ENCODE data around the gene PTPRK.
"Not testable (repeated sequence)": the region's sequence is repeated elsewhere in the genome, so short reads cannot be mapped to it uniquely, and the experiment has no call there.

PTPRK gene

GRCh38 chr6:127998985-127999384 is 521.4 kb downstream of the PTPRK start:
- no peak overlapping the region for H3K4me3 ChIP-seq (ENCODE audit: low read depth, low read length)
- no peaks in the 10 kb centered on the region for H3K27me3 ChIP-seq (ENCODE audit: insufficient read depth, low read depth, severe bottlenecking)
- H3K36me3 ChIP-seq, result no peaks in the 10 kb centered on the region
- no peak for DNase-seq
- no peak overlapping the region for H3K27ac ChIP-seq
- H3K9me3 ChIP-seq (ENCODE audit: severe bottlenecking), result no peaks in the 10 kb centered on the region
- no peak for TF ChIP-seq CTCF (IDR thresholded peaks at IDR 0.05; ENCODE audit: low read depth, low read length)

DNA sequence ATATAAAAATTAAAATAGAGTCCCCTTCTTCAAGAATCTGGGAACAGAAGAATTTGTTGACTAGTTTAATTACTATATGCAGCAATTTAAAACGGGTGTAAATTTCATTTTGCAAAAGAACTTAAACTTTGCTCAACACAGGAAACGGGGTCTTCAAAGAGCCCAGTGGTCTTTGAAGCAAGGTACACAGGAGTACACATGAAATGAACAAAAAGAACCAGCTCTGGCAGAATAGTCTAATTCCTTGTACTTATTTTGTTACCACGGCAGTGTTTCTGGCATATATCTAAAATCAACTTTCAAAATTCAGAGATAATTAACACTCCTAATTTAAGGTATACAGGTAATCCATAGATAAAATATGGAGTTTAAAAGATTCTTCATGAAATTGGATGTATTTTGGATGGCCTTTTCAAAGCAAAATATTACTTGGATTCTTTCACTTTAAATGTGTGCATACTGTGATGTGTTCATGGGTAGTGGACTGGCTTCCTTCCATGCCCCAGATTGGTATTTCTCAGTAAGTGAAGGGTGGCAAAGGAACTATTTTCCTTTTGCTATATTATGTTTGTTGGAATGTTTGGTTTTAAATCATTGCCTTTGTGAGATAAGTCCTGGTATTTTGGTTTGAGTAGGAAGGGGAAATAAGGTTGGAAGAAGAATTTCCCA is 522.8 kb downstream of the PTPRK start:
- no peak for TF ChIP-seq CTCF (IDR thresholded peaks at IDR 0.05; ENCODE audit: low read depth, low read length)
- no peaks in the 10 kb centered on the region for H3K9me3 ChIP-seq (ENCODE audit: severe bottlenecking)
- no peak for DNase-seq
- no peaks in the 10 kb centered on the region for H3K27me3 ChIP-seq (ENCODE audit: insufficient read depth, low read depth, severe bottlenecking)
- H3K36me3 ChIP-seq, result no peaks in the 10 kb centered on the region
- H3K4me3 ChIP-seq (ENCODE audit: low read depth, low read length), result no peak overlapping the region
- H3K27ac ChIP-seq, result no peak overlapping the region

- no peaks in the 10 kb centered on the region for H3K9me3 ChIP-seq (ENCODE audit: severe bottlenecking)
- no peak for DNase-seq
- no peaks in the 10 kb centered on the region for H3K36me3 ChIP-seq
- no peak overlapping the region for H3K4me3 ChIP-seq (ENCODE audit: low read depth, low read length)
- no peak for TF ChIP-seq CTCF (IDR thresholded peaks at IDR 0.05; ENCODE audit: low read depth, low read length)
- no peaks in the 10 kb centered on the region for H3K27me3 ChIP-seq (ENCODE audit: insufficient read depth, low read depth, severe bottlenecking)
- no peak overlapping the region for H3K27ac ChIP-seq
Observed at GRCh38 chr6:127996925-127997324, 523.5 kb downstream of the PTPRK start.

- no peak for DNase-seq
Observed at GRCh38 chr6:127992144-127992543, 528.3 kb downstream of the PTPRK start.

GRCh38 chr6:127990074-127990473 is 530.3 kb downstream of the PTPRK start:
- Histone ChIP-seq H3K27ac (no peak overlapping the region), H3K36me3 (no peaks in the 10 kb centered on the region), H3K27me3 (ENCODE audit: insufficient read depth, low read depth, severe bottlenecking) (no peaks in the 10 kb centered on the region), H3K9me3 (ENCODE audit: severe bottlenecking) (no peaks in the 10 kb centered on the region), H3K4me3 (ENCODE audit: low read depth, low read length) (no peak overlapping the region)
- DNase-seq, result no peak
- TF ChIP-seq CTCF (IDR thresholded peaks at IDR 0.05; ENCODE audit: low read depth, low read length), result no peak

More at GRCh38 chr6:127992144-127992543, 528.3 kb downstream of the PTPRK start:
- no peaks in the 10 kb centered on the region for H3K9me3 ChIP-seq (ENCODE audit: severe bottlenecking)
- no peak for TF ChIP-seq CTCF (IDR thresholded peaks at IDR 0.05; ENCODE audit: low read depth, low read length)
- H3K36me3 ChIP-seq, result no peaks in the 10 kb centered on the region
- H3K4me3 ChIP-seq (ENCODE audit: low read depth, low read length), result no peak overlapping the region
- no peaks in the 10 kb centered on the region for H3K27me3 ChIP-seq (ENCODE audit: insufficient read depth, low read depth, severe bottlenecking)
- no peak overlapping the region for H3K27ac ChIP-seq

GRCh38 chr6:127980996-127981395 is 539.4 kb downstream of the PTPRK start:
- no peak for TF ChIP-seq CTCF (IDR thresholded peaks at IDR 0.05; ENCODE audit: low read depth, low read length)
- DNase-seq, result no peak
- H3K36me3 ChIP-seq, result no peaks in the 10 kb centered on the region

DNA sequence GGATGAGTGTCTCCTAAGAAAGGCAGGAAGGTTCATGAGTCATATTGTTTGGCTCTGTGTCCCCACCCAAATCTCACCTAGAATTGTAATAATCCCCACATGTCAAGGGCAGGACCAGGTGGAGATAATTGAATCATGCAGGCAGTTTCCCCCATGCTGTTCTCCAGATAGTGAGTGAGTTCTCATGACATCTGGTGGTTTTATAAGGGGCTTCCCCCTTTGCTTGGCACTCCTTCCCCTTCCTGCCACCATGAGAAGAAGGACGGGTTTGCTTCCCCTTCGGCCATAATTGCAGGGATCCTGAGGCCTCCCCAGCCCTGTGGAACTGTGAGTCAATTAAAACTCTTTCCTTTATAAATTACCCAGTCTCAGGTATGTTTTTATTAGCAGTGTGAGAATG is 542.2 kb downstream of the PTPRK start:
- not testable (repeated sequence) for DNase-seq; H3K27me3 ChIP-seq (ENCODE audit: insufficient read depth, low read depth, severe bottlenecking); H3K36me3 ChIP-seq; H3K9me3 ChIP-seq (ENCODE audit: severe bottlenecking); H3K27ac ChIP-seq; H3K4me3 ChIP-seq (ENCODE audit: low read depth, low read length)

More at GRCh38 chr6:127980996-127981395, 539.4 kb downstream of the PTPRK start:
- Histone ChIP-seq H3K9me3 (ENCODE audit: severe bottlenecking) (no peaks in the 10 kb centered on the region), H3K27ac (no peak overlapping the region), H3K4me3 (ENCODE audit: low read depth, low read length) (no peak overlapping the region), H3K27me3 (ENCODE audit: insufficient read depth, low read depth, severe bottlenecking) (no peaks in the 10 kb centered on the region)
